Stimulated activated CD8-positive, alpha-beta memory T cell treated with anti-CD3 and anti-CD28 coated beads, Interleukin-2, amount 100 ng/mL, for 1 hour (primary cell): Measurements from ENCODE around the gene FTO.

Experiments
- DNase-seq, 2 donors: peaks; one replicate each; pipeline ENCODE4 v3.0.0-alpha.2; 2020; ENCODE audit warnings: low read depth in 2 of 2

Gene FTO

GRCh38 chr16:53753431-53753830 lies 49.5 kb downstream of the FTO start:
- no peak for DNase-seq

GRCh38 chr16:53755026-53755910 lies 51.3 kb downstream of the FTO start:
- DNase-seq, result no peak

GRCh38 chr16:53756275-53756996 lies 52.5 kb downstream of the FTO start:
- no peak for DNase-seq

DNA sequence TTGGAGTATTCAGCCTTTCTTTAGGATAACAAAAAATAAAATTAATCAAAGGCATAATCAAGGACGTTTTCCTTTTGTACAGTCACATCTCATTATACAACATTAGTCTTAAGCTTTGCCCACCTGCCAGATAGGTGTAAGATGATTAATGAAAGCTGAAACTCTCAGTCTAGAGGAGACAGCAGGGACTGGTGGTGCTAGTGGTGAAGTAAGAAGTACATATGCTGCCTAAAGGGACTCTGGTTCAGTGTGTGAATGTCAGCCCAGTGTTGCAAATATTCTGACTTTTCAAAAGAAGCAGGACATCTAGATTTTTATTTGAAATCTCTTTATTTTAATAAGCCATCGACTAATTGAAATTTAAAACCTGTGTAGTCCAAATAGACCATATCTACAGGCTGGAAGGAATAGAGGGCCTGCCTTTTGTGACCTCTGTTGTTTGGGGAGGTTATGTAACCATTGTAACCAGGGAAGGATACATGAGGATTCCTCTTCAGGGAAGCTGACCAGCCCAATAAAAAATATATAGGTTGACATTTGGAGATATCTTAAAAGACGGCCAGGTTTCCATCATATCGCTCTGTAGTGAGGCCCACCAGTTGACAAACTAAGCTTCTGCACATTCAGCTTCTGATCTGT lies 54.1 kb downstream of the FTO start:
- DNase-seq, result no peak

- DNase-seq, result no peak
Observed at GRCh38 chr16:53761962-53762703, 58.2 kb downstream of the FTO start.

- DNase-seq, result no peak
Observed at GRCh38 chr16:53766304-53767016, 62.5 kb downstream of the FTO start.

DNA sequence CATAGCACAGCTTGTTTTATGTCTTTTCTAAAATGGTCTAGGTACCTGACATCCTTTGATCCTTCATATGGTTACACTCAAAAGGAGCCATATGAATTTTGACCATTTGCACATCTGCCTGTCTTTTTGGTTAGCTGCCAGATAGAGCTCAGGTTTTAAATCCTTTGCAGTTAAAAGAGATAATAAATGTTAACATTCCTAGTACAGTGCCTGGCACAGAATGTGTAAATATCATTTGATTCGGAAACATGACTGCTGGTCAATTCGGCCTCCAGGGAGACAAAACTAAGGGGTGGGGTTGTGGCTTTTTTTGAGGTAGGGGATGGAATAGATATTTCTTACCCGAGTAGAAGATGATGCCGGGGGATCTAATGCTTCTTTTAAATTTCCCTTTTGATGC lies 64.2 kb downstream of the FTO start:
- DNase-seq, result no peak

DNA sequence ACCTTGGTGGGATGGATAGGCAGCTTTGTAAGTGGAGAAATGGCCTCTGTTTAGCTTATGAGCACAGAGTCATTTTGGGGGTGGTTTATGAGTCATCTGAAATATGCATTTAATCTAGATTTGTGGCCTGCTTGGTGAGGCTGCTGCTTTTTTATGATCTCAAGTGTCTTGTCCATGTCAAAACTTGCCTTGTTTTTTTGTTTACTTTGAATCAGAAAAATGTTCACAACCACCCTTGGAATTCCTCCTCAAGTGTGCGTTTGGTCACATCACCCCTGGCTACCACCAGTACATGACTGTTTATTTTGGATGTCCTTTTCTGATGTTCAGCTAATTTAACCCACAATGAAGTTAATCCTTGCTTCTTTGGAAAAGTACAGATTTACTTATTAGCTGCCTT lies 64.6 kb downstream of the FTO start:
- DNase-seq, result no peak

GRCh38 chr16:53769185-53769584 lies 65.2 kb downstream of the FTO start:
- DNase-seq, result no peak

GRCh38 chr16:53769787-53770186 lies 65.8 kb downstream of the FTO start:
- no peak for DNase-seq

GRCh38 chr16:53770641-53771040 lies 66.7 kb downstream of the FTO start:
- DNase-seq, result no peak

DNA sequence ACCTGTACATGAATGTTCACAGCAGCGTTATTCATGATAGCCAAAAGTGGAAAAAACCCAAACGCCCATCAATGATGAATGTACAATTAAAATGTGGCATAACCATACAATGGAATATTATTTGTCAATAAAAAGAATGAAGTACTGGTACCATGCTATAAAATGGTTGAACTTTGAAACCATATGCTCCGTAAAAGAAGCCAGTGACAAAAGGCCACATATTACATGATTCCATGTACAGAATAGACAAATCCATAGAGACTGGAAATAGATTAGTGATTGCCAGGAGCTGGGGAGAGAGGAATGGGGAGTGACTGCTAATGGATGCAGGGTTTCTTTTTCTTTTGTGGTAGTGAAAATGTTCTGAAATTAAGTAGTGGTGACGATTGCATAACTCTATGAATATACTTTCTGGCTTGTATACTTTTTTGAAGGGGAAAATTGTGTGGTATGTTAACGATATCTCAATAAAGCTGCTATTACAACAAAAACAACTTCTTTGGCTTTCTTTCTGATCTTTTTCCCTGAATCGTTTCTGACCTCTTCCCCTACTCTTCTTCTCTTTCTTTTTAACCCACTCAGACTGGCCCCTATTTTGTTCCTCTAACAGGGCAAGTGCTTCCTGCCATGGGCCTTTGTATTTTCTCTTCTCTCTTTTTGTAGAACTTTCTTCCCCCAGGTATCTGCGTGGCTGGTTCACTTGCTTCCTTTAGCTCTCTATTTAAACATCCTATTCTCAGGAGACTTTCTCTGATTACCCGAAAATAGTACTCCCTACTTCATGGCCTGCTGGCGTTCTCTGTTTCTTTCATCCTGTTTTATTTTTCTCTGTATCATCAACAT lies 67.9 kb downstream of the FTO start:
- no peak for DNase-seq

GRCh38 chr16:53773150-53773846 lies 69.3 kb downstream of the FTO start:
- DNase-seq, result no peak

DNA sequence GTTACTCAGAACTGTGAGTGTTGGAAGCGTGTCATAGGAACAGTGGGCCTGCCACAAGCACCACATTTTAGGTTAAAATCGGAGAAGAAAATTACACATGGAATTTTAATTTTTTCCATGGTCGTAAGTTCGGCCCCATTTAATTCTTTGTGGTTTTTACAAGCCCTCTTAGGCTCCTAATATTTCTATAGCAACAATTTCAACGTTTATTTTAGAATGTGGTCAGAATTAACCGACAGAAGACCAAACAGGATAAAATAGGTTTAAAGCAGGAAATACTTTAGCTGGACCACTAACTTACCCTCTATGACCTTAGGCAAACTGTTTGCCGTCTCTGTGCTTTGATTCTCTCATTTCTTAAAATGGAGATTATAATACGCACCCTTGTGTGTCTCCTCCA lies 69.9 kb downstream of the FTO start:
- no peak for DNase-seq

DNA sequence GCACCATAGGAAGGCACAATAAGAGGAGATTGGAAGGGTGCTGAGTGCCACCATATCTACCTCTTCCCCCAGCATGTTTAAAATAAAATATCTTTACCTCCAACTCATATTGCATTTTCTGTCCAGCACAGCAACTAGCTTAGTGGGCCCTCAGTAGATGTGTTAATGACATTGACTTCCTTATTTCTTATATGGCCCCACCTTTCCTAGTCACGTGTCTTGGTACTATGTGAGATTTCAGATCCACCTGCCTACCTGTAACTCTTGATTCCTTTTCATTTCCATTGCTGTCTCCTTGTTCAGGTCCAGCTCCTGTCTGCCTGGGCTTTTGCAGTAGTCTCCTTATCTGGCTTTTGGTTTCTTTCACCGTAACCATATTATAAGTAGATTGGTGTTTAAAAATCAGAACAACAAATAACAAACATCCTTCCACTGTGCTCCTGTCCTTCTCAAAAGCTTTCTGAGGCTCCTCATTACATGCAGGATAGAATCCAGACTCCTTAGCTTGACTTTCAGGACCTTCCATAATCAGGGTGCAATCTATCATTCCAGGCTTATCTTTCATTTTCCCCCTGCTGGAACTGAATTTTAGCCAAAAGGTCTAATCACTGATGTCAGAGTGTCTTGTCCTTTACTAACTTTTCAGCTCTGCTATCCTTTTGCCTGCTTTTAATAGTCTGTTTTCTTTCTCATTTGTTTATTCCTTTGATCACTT lies 71.3 kb downstream of the FTO start:
- no peak for DNase-seq

DNA sequence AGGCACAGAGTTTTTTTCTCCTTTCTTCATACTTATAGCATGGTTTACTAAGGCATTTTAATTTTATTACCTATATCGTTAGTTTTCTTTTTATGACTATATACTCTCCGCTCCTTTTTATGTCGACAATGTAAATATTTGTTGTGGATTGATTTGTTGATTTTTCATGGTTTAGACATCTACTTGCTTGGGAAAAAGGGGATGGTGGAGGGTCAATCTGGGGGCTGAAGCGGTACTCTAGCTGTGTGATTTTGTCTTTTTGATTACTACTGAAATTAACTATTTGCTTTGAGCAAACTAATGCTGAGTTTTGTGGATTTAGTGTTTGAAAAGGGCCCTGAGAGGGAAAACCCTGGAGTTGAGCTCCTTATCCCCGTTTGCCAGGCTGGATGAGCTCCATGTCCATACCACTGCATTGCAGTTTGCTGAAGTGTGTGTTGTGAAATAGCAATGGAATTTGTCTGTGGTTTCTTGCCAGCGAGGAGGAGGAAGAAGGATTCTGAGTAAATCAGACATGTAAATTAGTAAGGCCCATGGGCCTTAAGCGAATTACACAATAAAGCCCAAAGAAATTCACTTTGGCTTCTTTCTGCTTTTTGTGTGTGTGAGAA lies 72.0 kb downstream of the FTO start:
- no peak for DNase-seq

DNA sequence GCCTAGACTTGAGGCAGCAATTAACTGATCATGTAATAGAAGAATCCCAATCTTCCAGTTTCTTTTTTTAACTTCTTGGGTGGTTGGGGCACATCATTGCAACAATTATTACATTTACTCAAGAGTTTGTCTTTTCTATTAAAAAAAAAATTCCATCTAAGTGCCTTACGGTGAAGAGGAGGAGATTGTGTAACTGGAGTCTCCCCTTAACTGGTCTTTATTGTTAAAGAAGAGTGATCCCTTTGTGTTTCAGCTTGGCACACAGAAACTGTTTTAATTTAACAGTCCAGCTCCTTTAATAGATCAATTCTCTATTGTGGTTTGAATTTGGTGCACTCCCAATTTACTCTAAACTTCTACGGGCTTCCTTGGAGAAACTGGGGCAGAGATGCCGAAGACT lies 75.2 kb downstream of the FTO start:
- DNase-seq, result no peak

DNA sequence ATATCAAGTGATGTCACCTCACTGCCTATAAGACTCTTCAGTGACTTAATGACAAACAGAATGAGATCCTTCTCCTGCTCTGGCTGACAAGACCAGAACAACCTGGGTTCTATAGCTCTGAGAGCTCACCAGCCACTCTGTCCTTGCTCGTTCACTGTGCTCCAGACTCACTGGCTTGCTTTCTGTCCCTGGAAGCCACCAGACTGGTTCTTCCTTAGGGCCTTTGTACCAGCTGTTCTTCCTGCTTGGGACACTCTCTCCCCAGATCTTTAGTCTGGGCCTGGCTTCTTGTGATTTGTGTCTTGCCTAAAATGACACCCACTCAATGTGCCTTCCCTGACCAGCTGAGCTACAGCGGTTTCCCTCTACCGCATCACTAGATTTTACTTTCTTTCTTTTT lies 76.1 kb downstream of the FTO start:
- DNase-seq, result no peak
